HUES48 (cell line): Measurements from ENCODE around the gene PRMT1.

Experiments used
- H3K27ac ChIP-seq: one replicate; pipeline ENCODE4 v1.7.0; 2013; ENCODE audit warnings: low read depth, low read length, inconsistent platforms
- H3K27me3 ChIP-seq: 2 replicates; pipeline ENCODE4 v1.6.1; 2013; ENCODE audit warnings: mild to moderate bottlenecking, low read length; ENCODE audit not compliant: control insufficient read depth, insufficient read depth
- H3K36me3 ChIP-seq: 2 replicates; pipeline ENCODE4 v1.6.1; 2013; ENCODE audit warnings: low read length; ENCODE audit not compliant: control insufficient read depth, insufficient read depth
- H3K4me1 ChIP-seq: 2 replicates; pipeline ENCODE4 v1.6.1; 2013; ENCODE audit warnings: mild to moderate bottlenecking, low read length; ENCODE audit not compliant: control insufficient read depth, insufficient read depth
- H3K4me3 ChIP-seq: 2 replicates; pipeline ENCODE4 v1.5.1; 2013; ENCODE audit warnings: mild to moderate bottlenecking, low read depth, low read length
- H3K9ac ChIP-seq: 2 replicates; pipeline ENCODE4 v1.6.1; 2013; ENCODE audit warnings: mild to moderate bottlenecking, low read depth, low read length, moderate library complexity
- H3K9me3 ChIP-seq: 2 replicates; pipeline ENCODE4 v1.6.1; 2013; ENCODE audit warnings: low read length; ENCODE audit not compliant: control insufficient read depth, insufficient read depth

Gene PRMT1

DNA sequence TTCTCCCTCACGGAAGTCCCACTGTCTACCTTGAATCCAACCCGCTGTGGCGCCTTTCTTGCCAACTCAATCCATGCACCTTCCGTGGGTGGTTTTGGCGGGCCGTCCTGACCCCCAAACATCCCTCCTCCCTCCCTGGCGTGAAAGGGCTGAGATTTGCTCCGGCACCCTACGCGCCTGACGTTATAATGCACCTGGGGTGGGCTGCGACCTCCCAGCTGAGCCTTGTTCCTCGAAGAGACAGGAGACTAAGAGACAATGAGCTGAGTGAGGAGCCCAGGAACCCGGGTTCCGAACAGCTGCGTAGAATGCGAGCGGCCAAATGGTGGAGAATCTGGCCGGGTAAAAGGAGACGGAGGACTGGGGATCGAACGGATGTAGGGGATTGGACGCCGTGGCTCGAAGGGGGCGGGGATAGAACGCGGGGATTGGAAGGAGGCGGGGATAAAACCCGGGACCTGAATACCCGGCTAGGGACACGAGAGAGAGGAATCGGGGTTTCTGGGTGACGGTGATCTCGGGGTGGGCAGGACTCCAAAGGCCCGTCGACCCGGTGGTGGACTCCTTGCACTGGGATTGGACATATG, 13.7 kb downstream of the PRMT1 start, which contains the start of gene CPT1C:
TSS of gene CPT1C (plus strand) at position 461 of the 587 bp plus-strand sequence. CDS start 1,137 bp downstream, outside the sequence.
- H3K9me3 ChIP-seq, result no peaks in the 10 kb centered on the region
- H3K4me1 ChIP-seq, result peaks cover 12% of the 10 kb centered on the region
- H3K9ac ChIP-seq, result peak within 1 kb of the TSS; percentile 50
- peak within 1 kb of the TSS; percentile 63 for H3K4me3 ChIP-seq
- peaks cover 33% of the 10 kb centered on the region for H3K36me3 ChIP-seq
- peak within 1 kb of the TSS; percentile 79 for H3K27ac ChIP-seq
- no peaks in the 10 kb centered on the region for H3K27me3 ChIP-seq

DNA sequence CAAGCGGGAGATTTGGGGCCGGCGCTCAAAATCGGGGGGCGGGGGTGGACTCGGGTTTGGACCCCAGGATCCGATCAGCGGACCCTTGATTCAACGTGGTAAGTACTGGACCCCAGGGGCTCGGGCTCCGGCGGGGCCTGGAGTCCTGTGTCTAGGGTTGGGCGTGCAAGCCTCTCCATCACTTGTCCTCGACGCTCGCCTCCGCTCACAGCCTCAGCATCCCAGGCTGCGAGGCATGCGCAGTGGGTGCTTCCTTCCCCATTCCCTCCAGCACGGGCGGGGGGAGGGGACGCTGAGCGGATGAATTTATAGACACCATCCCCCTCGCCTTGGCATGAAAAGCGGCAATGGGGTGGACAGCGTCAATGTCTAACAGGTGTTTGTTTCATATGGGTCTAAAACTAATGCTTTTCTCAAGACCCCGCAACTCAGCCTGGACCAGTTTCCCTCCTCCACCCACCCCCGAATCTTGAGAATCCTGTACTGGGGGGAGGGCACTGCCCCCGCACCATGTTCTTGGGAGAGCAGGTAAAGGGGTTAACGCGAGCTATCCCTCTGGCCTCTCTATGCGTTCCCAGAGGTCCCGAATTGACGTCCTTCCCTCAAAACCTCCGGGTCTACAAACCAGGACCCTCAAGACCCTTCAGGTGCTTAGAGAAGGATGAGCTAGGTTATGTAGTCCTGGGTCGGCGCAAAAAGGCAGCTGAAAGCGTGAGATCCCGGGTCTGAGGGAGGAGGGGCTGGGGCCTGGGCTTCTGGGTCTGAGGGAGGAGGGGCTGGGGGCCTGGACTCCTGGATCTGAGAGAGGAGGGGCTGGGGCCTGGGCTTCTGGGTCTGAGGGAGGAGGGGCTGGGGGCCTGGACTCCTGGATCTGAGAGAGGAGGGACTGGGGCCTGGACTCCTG, 14.4 kb downstream of the PRMT1 start:
- no peaks in the 10 kb centered on the region for H3K9me3 ChIP-seq
- no peaks in the 10 kb centered on the region for H3K27me3 ChIP-seq
- H3K9ac ChIP-seq, result no peak overlapping the region
- peak overlapping the region; percentile 79 for H3K27ac ChIP-seq
- peaks cover 12% of the 10 kb centered on the region for H3K4me1 ChIP-seq
- peaks cover 25% of the 10 kb centered on the region for H3K36me3 ChIP-seq
- H3K4me3 ChIP-seq, result peak overlapping the region; percentile 63

DNA sequence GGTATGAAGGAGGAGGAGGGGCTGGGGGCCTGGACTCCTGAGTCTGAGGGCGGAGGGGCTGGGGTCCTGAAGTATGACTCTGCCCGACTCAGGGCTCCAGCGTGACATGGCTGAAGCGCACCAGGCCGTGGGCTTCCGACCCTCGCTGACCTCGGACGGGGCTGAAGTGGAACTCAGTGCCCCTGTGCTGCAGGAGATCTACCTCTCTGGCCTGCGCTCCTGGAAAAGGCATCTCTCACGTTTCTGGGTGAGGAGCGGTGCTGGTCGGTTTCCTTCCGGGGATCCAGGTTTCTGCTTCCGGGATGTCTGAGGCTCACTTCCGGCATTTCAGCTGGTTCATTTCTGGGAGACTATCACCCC, 15.1 kb downstream of the PRMT1 start:
- Histone ChIP-seq H3K27me3 (no peaks in the 10 kb centered on the region), H3K9me3 (no peaks in the 10 kb centered on the region), H3K4me3 (no peak overlapping the region), H3K27ac (no peak overlapping the region), H3K4me1 (peaks cover 12% of the 10 kb centered on the region), H3K36me3 (peaks cover 20% of the 10 kb centered on the region), H3K9ac (no peak overlapping the region)

DNA sequence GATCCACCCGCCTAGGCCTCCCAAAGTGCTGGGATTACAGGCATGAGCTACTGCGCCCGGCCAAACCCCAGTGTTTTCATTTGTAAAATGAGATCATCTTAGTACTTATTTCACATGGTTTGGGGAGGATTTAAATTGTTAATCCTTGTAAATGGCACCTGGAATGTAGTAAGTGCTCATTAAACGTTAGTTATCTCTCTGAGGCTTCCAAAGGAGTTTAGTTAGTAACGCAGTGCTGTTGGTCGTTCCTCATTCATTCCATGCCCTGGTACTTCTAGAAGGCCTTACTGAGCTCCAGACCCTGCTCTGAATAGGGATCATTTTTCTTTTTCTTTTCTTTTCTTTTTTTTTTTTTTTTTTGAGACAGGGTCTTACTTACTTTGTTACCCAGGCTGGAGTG, 19.0 kb downstream of the PRMT1 start:
- Histone ChIP-seq H3K4me1 (peaks cover 5% of the 10 kb centered on the region; the same call in 1 of the 2 replicates), H3K9ac (no peak overlapping the region)

DNA sequence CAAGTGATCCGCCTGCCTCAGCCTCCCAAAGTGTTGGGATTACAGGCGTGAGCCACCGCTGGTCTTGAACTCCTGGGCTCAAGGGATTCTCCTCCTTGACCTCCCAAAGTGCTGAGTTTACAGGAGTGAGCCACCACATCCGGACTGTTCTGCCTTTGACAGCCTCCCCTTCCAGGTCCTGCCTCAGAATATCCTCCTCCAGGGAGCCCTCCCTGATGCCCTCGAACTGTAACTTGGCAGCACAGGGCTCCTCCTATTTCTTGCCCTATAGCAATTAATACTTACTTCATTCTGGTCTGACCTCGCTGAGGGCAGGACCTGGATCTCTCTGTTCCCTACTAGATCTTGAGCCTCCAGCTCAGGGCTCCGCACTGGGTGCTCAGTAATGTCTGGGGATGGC, 19.8 kb downstream of the PRMT1 start:
- Histone ChIP-seq H3K9ac (no peak overlapping the region), H3K27ac (no peak overlapping the region), H3K4me3 (no peak overlapping the region), H3K9me3 (no peaks in the 10 kb centered on the region), H3K4me1 (no peaks in the 10 kb centered on the region), H3K36me3 (no peaks in the 10 kb centered on the region), H3K27me3 (no peaks in the 10 kb centered on the region; the same call in 1 of the 2 replicates)

More for the DNA sequence above, 19.0 kb downstream of the PRMT1 start:
- no peak overlapping the region for H3K27ac ChIP-seq
- H3K36me3 ChIP-seq, result no peaks in the 10 kb centered on the region
- no peak overlapping the region for H3K4me3 ChIP-seq
- H3K27me3 ChIP-seq, result no peaks in the 10 kb centered on the region; the same call in 1 of the 2 replicates
- no peaks in the 10 kb centered on the region for H3K9me3 ChIP-seq

DNA sequence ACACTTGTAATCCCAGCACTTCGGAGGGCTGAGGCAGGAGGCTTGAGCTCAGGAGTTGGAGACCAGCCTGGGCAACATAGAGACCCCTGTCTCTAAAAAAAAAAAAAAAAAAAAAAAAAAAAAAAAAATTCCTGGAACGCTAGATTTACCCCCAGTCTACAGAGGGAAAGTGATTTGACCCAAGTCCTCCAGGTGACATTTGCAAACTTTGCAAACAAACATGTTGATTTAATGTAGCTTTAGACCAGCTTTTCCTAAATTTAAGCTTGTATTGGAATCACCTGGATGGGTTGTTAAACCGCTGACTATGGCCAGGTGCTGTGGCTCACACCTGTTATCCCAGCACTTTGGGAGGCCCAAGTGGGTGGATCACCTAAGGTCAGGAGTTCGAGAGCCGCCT, 22.3 kb downstream of the PRMT1 start:
- Histone ChIP-seq H3K9ac (no peak overlapping the region), H3K27me3 (no peaks in the 10 kb centered on the region; the same call in 1 of the 2 replicates), H3K4me3 (no peak overlapping the region), H3K4me1 (no peaks in the 10 kb centered on the region), H3K36me3 (no peaks in the 10 kb centered on the region), H3K27ac (no peak overlapping the region), H3K9me3 (no peaks in the 10 kb centered on the region)

DNA sequence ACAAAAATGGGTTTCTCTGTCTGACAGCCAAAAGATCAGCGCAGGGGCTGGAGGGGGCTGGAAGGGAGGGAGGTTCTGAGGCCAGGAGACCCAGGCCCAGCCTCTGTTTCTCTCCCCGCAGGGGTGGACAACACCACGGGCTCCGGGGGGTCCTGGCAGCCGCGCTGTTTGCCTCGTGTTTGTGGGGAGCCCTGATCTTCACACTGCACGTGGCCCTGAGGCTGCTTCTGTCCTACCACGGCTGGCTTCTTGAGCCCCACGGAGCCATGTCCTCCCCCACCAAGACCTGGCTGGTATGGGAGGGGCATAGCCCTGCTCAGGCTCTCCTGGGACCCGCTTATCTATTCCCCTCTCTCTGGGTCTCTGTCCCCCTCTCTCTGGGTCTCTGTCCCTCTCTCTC, 23.5 kb downstream of the PRMT1 start:
- no peaks in the 10 kb centered on the region for H3K4me1 ChIP-seq
- no peak overlapping the region for H3K9ac ChIP-seq
- no peaks in the 10 kb centered on the region; the same call in 1 of the 2 replicates for H3K27me3 ChIP-seq
- H3K4me3 ChIP-seq, result no peak overlapping the region
- 0 out of 2 replicates have a peak, but pooled peaks cover 2% of the 10 kb centered on the region for H3K36me3 ChIP-seq
- no peaks in the 10 kb centered on the region for H3K9me3 ChIP-seq
- H3K27ac ChIP-seq, result no peak overlapping the region

DNA sequence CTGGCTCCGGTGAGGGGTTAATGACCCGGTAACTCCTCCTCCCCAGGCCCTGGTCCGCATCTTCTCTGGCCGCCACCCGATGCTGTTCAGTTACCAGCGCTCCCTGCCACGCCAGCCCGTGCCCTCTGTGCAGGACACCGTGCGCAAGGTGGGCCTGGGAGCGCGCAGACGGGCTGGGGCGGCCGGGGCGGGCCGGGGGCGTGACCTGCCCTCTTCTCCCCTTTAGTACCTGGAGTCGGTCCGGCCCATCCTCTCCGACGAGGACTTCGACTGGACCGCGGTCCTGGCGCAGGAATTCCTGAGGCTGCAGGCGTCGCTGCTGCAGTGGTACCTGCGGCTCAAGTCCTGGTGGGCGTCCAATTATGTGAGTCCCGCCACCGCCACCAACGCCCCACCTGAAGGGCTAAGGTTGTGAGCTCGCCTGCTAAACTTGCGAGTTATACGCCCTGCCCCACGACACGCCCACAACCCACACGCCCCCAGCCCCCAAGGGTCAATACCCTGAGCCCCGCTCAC, 24.3 kb downstream of the PRMT1 start:
- no peak overlapping the region for H3K27ac ChIP-seq
- no peaks in the 10 kb centered on the region for H3K4me1 ChIP-seq
- no peaks in the 10 kb centered on the region for H3K9me3 ChIP-seq
- 0 out of 2 replicates have a peak, but pooled peaks cover 2% of the 10 kb centered on the region for H3K36me3 ChIP-seq
- H3K9ac ChIP-seq, result no peak overlapping the region
- no peaks in the 10 kb centered on the region; the same call in 1 of the 2 replicates for H3K27me3 ChIP-seq
- peak overlapping the region; percentile 50; the same call in 1 of the 2 replicates for H3K4me3 ChIP-seq

DNA sequence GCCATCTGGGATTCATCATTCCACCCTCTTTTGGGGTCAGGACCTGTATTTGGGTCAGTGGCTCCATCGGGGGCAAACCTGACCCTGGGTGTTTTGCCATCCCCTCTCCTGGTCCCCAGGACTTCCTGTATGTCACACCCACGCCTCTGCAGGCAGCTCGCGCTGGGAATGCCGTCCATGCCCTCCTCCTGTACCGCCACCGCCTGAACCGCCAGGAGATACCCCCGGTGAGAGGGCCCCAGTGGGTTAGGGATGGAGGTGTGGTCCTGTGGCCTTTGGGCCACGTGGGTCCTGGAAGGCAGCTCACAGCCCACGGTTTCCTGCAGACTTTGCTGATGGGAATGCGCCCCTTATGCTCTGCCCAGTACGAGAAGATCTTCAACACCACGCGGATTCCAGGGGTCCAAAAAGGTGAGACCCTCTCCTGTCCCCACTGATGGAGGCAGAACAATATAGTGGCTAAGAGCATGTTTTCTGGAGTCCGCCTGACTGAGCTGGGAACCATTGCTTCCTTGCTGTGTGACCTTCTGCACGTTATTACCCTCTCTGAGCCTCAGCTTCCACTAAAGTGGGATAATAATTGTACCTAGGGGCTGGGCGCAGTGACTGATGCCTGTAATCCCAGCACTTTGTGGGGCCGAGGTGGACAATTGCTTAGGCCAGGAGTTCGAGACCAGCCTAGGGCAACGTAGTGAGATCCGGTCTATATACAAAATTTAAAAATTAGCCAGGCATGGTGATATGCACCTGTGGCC, 28.0 kb downstream of the PRMT1 start:
- Histone ChIP-seq H3K4me3 (no peak overlapping the region), H3K9me3 (no peaks in the 10 kb centered on the region), H3K4me1 (no peaks in the 10 kb centered on the region), H3K9ac (no peak overlapping the region), H3K36me3 (0 out of 2 replicates have a peak, but pooled peaks cover 2% of the 10 kb centered on the region), H3K27ac (no peak overlapping the region), H3K27me3 (no peaks in the 10 kb centered on the region; the same call in 1 of the 2 replicates)

DNA sequence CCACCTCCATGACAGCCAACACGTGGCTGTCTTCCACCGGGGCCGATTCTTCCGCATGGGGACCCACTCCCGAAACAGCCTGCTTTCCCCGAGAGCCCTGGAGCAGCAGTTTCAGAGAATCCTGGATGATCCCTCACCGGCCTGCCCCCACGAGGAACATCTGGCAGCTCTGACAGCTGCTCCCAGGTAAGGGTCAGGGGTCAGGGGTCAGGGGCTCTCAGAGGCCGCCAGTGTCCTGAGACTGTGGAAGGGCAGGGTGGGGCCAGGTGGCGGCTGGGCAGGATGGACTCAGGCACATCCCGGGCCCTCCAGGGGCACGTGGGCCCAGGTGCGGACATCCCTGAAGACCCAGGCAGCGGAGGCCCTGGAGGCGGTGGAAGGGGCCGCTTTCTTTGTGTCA, 28.8 kb downstream of the PRMT1 start:
- Histone ChIP-seq H3K36me3 (0 out of 2 replicates have a peak, but pooled peaks cover 6% of the 10 kb centered on the region), H3K27ac (no peak overlapping the region), H3K4me1 (no peaks in the 10 kb centered on the region), H3K9ac (no peak overlapping the region), H3K9me3 (no peaks in the 10 kb centered on the region), H3K27me3 (no peaks in the 10 kb centered on the region), H3K4me3 (no peak overlapping the region)
